Skeletal muscle tissue (tissue), 4 donors: ENCODE measurements around the gene NCF2. TPM values are rescaled to one million over a fixed set of nuclear protein-coding genes. Genes with fewer than 3 reads are reported as not detected.

Experiments used
- H3K27ac ChIP-seq: one replicate; pipeline ENCODE4 v1.7.0; 2013; ENCODE audit warnings: mild to moderate bottlenecking, low read depth, low read length, inconsistent platforms
- H3K27me3 ChIP-seq, 3 donors: one replicate each; pipeline ENCODE4 v1.7.0; 2013; ENCODE audit warnings: low read length in 3 of 3; ENCODE audit not compliant: control insufficient read depth in 3 of 3, insufficient read depth in 3 of 3
- H3K36me3 ChIP-seq, 3 donors: one replicate each; pipeline ENCODE4 v1.7.0; 2013; ENCODE audit warnings: low read length in 3 of 3; ENCODE audit not compliant: control insufficient read depth in 3 of 3, insufficient read depth in 3 of 3
- H3K4me1 ChIP-seq, 3 donors: one replicate each; pipeline ENCODE4 v1.7.0; 2013; ENCODE audit warnings: low read length in 3 of 3, mild to moderate bottlenecking in 3 of 3; ENCODE audit not compliant: control insufficient read depth in 3 of 3, insufficient read depth in 3 of 3
- H3K4me3 ChIP-seq, 3 donors: one replicate each; pipeline ENCODE4 v1.7.0; 2013; ENCODE audit warnings: low read length in 3 of 3
- H3K9ac ChIP-seq, 3 donors: one replicate each; pipeline ENCODE4 v1.7.0; 2013; ENCODE audit warnings: low read length in 3 of 3, mild to moderate bottlenecking in 3 of 3, moderate library complexity in 2 of 3, low read depth in 1 of 3
- H3K9me3 ChIP-seq, 3 donors: one replicate each; pipeline ENCODE4 v1.7.0; 2013; ENCODE audit warnings: low read length in 3 of 3; ENCODE audit not compliant: control insufficient read depth in 3 of 3
- total RNA-seq: library from RNA; depleted of rRNA; stranded (reverse); fragments of >200 nt; gene quantifications from one replicate; pipeline ENCODE4 v1.2.3, GENCODE V29; 2014
- donor health status: Osteomylitis.

NCF2 gene
- total RNA-seq, 1 donor from 2014 or later: 8.9 TPM

DNA sequence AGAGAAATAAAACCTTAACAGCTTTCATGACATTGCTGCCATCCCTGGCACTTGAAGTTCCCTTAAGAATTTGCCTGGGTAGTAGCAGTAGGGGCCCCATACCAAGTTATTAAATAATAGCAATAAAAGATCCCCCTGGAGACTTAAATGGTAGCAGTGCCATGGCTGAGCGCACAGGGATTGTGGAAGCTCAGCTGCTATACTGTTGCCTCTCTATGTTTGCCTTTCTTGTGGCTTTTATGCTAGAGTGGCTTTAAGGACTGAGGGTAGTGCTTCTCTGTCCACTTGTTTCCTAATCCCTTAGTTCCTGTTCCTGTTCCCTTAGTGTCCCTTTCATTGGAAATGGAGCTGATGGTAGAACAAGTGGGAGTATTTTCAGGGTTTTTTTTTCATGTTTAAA, 42.1 kb downstream of the NCF2 start:
- no peak overlapping the region for H3K27ac ChIP-seq
- H3K9me3 ChIP-seq: no peaks in the 10 kb centered on the region

DNA sequence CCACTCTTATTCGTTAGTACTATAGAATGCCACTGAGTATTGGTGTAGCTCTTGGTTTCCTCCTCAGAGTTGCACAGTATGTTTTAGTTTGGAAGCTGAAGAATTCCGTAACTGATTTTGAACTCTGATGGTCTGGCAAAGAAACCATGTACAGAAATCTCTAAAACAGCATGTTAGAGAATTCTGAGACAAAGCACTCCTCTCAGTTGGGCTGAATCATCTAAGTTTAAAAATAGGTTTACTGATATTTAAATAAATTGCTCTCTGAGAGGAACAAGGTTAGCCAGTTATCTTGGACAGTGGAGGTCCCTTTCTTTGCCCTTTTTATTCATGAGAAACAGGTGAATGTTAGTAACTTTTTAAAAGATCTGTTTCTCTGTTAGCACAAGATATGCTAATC, 43.8 kb downstream of the NCF2 start:
- Histone ChIP-seq H3K36me3 (peaks cover 39 to 66% (median 50%) of the 10 kb centered on the region in 3 donors), H3K9ac (no peak overlapping the region), H3K27me3 (no peaks in the 10 kb centered on the region), H3K4me1 (peaks cover 0 to 4% (median 3%) of the 10 kb centered on the region in 3 donors), H3K27ac (no peak overlapping the region), H3K9me3 (no peaks in the 10 kb centered on the region), H3K4me3 (no peak overlapping the region)

More for the DNA sequence above, 42.1 kb downstream of the NCF2 start:
- peaks cover 0 to 8% (median 4%) of the 10 kb centered on the region in 3 donors for H3K4me1 ChIP-seq
- H3K9ac ChIP-seq: no peak overlapping the region
- peaks cover 49 to 73% (median 57%) of the 10 kb centered on the region in 3 donors for H3K36me3 ChIP-seq
- no peak overlapping the region for H3K4me3 ChIP-seq
- H3K27me3 ChIP-seq: no peaks in the 10 kb centered on the region

DNA sequence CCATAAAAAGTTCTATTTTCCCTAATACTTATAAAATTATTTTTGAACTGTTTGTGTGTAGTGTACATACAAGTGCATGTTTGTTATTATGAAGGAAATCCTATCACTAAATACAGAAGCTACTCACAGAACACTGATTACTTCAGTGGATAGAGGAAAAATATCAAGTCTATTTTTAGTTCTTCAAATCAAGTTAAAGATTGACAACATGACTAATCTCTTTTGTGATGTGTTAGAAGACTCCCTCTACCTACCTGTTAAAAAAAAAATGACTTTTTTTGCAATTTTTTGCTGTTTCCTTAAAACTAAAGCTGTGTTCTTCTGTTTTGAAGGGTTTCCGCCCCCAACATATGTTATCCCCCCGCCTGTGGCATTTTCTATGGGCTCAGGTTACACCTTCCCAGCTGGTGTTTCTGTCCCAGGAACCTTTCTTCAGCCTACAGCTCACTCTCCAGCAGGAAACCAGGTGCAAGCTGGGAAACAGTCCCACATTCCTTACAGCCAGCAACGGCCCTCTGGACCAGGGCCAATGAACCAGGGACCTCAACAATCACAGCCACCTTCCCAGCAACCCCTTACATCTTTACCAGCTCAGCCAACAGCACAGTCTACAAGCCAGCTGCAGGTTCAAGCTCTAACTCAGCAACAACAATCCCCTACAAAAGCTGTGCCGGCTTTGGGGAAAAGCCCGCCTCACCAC, 45.5 kb downstream of the NCF2 start:
- H3K27ac ChIP-seq: no peak overlapping the region
- no peak overlapping the region for H3K9ac ChIP-seq
- H3K36me3 ChIP-seq: peaks cover 40 to 66% (median 53%) of the 10 kb centered on the region in 3 donors
- no peak overlapping the region for H3K4me3 ChIP-seq
- H3K9me3 ChIP-seq: no peaks in the 10 kb centered on the region
- peaks cover 0 to 4% (median 3%) of the 10 kb centered on the region in 3 donors for H3K4me1 ChIP-seq
- H3K27me3 ChIP-seq: no peaks in the 10 kb centered on the region

GRCh38 chr1:183543619-183544204, 46.5 kb downstream of the NCF2 start:
- Histone ChIP-seq H3K4me1 (peaks cover 0 to 4% (median 3%) of the 10 kb centered on the region in 3 donors), H3K36me3 (peaks cover 44 to 66% (median 54%) of the 10 kb centered on the region in 3 donors), H3K9ac (no peak overlapping the region), H3K9me3 (no peaks in the 10 kb centered on the region), H3K27me3 (no peaks in the 10 kb centered on the region), H3K27ac (no peak overlapping the region), H3K4me3 (no peak overlapping the region)

GRCh38 chr1:183537405-183537804, 52.9 kb downstream of the NCF2 start:
- Histone ChIP-seq H3K27me3 (no peaks in the 10 kb centered on the region), H3K4me3 (no peak overlapping the region), H3K27ac (no peak overlapping the region), H3K36me3 (peaks cover 37 to 65% (median 65%) of the 10 kb centered on the region in 3 donors), H3K9me3 (no peaks in the 10 kb centered on the region), H3K4me1 (no peaks in the 10 kb centered on the region), H3K9ac (no peak overlapping the region)

DNA sequence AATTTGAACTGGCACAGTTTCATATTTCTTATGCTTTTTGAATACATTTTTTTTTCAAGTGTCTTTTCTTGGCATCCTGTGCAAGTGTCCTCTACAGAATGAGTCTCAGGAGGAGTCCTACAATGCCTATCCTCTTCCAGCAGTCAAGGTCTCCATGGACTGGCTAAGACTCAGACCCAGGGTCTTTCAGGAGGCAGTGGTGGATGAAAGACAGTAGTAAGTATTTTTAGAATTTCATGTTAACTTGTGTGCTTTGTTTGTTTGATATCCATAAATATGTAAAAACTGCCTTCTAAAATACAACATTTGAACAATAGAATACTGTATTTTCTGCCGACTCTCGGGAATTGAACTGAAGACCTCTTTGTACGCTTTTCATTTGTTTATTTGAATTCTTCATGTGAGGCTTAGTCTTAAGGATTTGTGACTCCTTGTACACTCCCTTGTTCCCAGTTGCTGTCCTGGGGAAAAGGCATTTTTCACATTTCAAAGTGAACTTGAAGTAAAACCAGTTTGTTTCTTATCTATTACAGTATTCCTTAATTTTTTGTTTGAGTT, 56.6 kb downstream of the NCF2 start:
- Histone ChIP-seq H3K9ac (no peak overlapping the region), H3K9me3 (no peaks in the 10 kb centered on the region), H3K27me3 (no peaks in the 10 kb centered on the region), H3K36me3 (peaks cover 20 to 58% (median 46%) of the 10 kb centered on the region in 3 donors), H3K4me1 (no peaks in the 10 kb centered on the region), H3K27ac (no peak overlapping the region), H3K4me3 (no peak overlapping the region)

GRCh38 chr1:183528577-183528976, 61.7 kb downstream of the NCF2 start:
- Histone ChIP-seq H3K4me3 (no peak overlapping the region), H3K36me3 (peaks cover 4 to 45% (median 38%) of the 10 kb centered on the region in 3 donors), H3K9me3 (no peaks in the 10 kb centered on the region), H3K27ac (no peak overlapping the region), H3K4me1 (no peaks in the 10 kb centered on the region), H3K27me3 (no peaks in the 10 kb centered on the region), H3K9ac (no peak overlapping the region)

DNA sequence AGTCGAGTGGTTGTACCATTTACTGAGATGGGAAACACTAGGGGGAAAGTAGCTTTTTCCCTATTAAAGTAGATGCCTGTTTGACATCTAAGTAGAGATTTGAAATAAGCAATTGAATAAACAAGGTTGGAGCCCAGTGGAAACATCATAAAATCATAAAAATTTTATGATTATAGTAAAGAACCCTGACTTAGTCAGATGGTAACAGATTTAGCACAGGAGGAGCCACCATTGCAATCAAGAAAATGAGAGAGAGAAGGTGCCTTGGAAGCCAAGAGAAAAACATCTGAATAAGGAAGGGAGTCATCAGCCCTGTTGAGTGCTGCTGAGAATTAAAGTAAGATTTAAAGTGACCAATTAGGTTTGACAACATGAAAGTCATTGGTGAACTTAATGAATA, 68.2 kb downstream of the NCF2 start:
- Histone ChIP-seq H3K36me3 (peaks cover 7 to 35% (median 27%) of the 10 kb centered on the region in 3 donors), H3K27me3 (no peaks in the 10 kb centered on the region), H3K9me3 (no peaks in the 10 kb centered on the region), H3K9ac (no peak overlapping the region), H3K27ac (no peak overlapping the region), H3K4me1 (no peaks in the 10 kb centered on the region), H3K4me3 (no peak overlapping the region)

GRCh38 chr1:183520379-183520778, 69.9 kb downstream of the NCF2 start:
- no peak overlapping the region for H3K9ac ChIP-seq
- H3K9me3 ChIP-seq: no peaks in the 10 kb centered on the region
- peaks cover 8 to 31% (median 27%) of the 10 kb centered on the region in 3 donors for H3K36me3 ChIP-seq
- no peak overlapping the region for H3K4me3 ChIP-seq
- no peak overlapping the region for H3K27ac ChIP-seq
- H3K4me1 ChIP-seq: no peaks in the 10 kb centered on the region
- H3K27me3 ChIP-seq: no peaks in the 10 kb centered on the region

DNA sequence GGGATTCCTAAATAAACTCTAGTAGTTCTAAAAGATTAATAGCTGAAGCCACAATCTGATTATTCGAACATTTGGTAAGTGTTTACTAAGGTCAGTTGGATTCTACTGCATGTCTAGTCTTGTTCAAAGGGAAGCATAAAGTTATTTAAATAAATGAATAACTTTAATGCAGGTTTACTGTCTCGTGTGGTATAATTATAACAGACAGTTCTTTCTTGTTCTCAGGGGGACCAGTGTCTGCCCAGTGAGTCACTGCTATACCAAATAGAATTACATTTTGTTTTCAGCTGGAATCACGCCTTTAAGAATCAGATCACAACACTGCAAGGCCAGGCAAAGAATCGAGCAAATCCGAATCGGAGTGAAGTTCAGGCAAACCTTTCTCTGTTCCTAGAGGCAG, 72.9 kb downstream of the NCF2 start:
- Histone ChIP-seq H3K27me3 (no peaks in the 10 kb centered on the region), H3K9me3 (no peaks in the 10 kb centered on the region), H3K27ac (no peak overlapping the region), H3K4me3 (no peak overlapping the region), H3K9ac (no peak overlapping the region), H3K36me3 (peaks cover 8 to 31% (median 27%) of the 10 kb centered on the region in 3 donors), H3K4me1 (no peaks in the 10 kb centered on the region)
